Activated CD8-positive, alpha-beta memory T cell treated with anti-CD3 and anti-CD28 coated beads for 48 hours (primary cell): Measurements from ENCODE around the gene EID3.

Experiments
- DNase-seq, 3 experiments: peaks; one replicate each; pipeline ENCODE4 v3.0.0-alpha.2; 2020; ENCODE audit warnings: low read depth in 2 of 3, low spot score in 2 of 3

The EID3 gene

DNA sequence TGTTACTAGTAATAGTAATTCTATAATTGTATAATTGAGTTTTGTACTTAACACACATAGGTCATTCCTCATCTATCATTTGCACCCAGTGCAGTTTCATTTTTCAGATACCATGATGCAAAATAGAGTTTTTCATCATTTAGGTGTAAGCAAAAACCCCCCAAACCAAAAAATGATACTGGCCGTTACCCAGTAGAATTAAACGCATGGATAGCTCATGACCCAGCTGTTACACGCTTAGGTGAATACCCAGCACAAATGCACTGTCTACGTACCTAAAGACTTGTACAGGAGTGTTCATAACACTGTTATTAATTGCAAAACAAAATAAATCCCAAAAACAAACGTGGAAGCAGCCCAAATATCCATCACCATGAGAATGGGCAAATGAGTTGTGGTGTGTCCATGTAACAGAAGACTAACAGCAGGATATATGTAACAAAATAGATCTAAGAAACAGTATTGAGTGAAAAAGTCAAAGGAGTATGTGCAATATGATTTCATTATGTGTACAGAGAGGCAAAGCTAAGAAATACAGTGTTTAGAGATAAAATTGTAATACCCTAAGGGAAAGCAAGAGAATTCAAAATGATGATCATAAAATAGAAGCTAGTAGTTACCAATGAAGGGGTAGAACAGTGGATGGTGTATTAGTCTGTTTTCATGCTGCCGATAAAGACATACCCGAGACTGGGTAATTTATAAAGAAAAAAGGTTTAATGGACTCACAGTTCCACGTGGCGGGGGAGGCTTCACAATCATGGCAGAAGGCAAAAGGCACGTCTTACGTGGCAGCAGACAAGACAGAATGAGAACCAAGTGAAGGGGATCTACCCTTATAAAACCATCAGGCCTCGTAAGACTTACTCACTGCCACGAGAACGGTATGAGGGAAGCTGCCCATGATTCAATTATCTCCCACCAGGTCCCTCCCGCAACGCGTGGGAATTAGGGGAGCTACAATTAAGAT, 49.8 kb downstream of the EID3 start:
- DNase-seq, result no peak

DNA sequence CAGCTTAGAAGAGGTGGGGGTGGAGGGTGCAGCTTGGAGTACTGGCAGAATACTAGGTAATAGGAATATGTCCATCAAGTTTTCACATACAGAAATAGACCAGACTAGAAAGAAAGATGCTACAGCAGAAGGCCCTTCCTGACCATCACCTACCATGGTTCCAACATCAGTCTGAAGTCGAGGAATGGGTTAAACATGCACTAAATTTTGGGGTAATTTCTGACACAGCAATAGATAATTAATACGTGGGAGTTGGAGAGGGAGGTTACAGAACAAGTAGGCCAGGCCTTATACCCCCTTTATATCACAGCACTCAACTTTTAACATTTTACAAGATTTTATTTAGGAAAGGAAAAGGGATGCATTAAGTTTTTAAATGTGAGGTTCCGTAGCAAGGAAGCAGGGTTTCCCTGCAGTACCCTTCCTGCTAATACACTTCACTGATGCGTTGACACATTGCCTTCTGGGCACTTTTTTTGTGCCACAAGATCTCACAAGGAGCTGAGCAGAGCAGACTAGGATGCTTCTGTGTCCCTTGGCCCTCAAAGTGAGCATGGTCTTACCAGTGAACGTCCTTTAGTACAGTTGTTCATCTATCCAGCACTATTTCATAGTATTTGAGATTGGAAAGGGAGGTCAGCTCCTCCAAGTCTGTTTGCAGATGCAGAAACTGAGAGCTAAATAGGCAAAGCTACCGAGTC, 50.8 kb downstream of the EID3 start:
- DNase-seq, result no peak
